Caco-2 (cell line): Measurements from ENCODE around the gene HSPB8. TPM values are rescaled to one million over a fixed set of nuclear protein-coding genes. Genes with fewer than 3 reads are reported as not detected.
A peak's percentile ranks its signal among the peaks of the same experiment; 100 is the strongest.

Experiments used
- BruUV-seq: library from RNA; stranded (reverse); fragments of 400-500 nt; replicated peaks from 2 replicates; lab custom pipeline; 2021; lab: Mats Ljungman, UMichigan
- CTCF ChIA-PET: fragments of 300-600 bp; sonication (Branson Sonifier 250); formaldehyde crosslinking; loops from one replicate; lab custom pipeline; 2022; ENCODE audit warnings: antibody characterized with exemption; lab: Charles Lee
- POLR2A ChIA-PET: fragments of 300-600 bp; sonication (Branson Sonifier 250); formaldehyde crosslinking; loops from one replicate; lab custom pipeline; 2022; ENCODE audit warnings: antibody characterized with exemption; lab: Charles Lee
- DNase-seq, 2 experiments: peaks; one replicate each; pipeline versions ENCODE4 v3.0.0 to v3.0.0-alpha.2; 2020 to 2022
- H3K27me3 ChIP-seq: replicated peaks from 2 replicates; pipeline ENCODE4 v1.6.0; 2011; ENCODE audit warnings: low read length; ENCODE audit not compliant: control insufficient read depth, insufficient read depth
- H3K36me3 ChIP-seq: 2 replicates; pipeline ENCODE4 v1.5.1; 2011; ENCODE audit warnings: low read length; ENCODE audit not compliant: control insufficient read depth, insufficient read depth
- H3K4me1 ChIP-seq: fragments of 250-450 bp; sonication (Bioruptor Pico); 2 replicates; pipeline ENCODE4 v1.5.1; 2020; ENCODE audit warnings: mild to moderate bottlenecking
- H3K4me3 ChIP-seq: 2 replicates; pipeline ENCODE4 v1.5.1; 2011; ENCODE audit warnings: low read depth, mild to moderate bottlenecking, control low read depth, low read length
- H3K9me3 ChIP-seq: fragments of 250-450 bp; sonication (Bioruptor Pico); 2 replicates; pipeline ENCODE4 v1.5.1; 2020; ENCODE audit warnings: mild to moderate bottlenecking, moderate library complexity
- H3K27ac Mint-ChIP-seq: one replicate; pipeline ENCODE4 v1.8.0; 2022; ENCODE audit warnings: mixed read lengths; ENCODE audit not compliant: unreplicated experiment
- H3K27me3 Mint-ChIP-seq: one replicate; pipeline ENCODE4 v1.8.0; 2022; ENCODE audit warnings: mixed read lengths; ENCODE audit not compliant: insufficient read depth, unreplicated experiment
- H3K36me3 Mint-ChIP-seq: one replicate; pipeline ENCODE4 v1.8.0; 2022; ENCODE audit warnings: mild to moderate bottlenecking, mixed read lengths; ENCODE audit not compliant: insufficient read depth, unreplicated experiment
- H3K4me1 Mint-ChIP-seq: one replicate; pipeline ENCODE4 v1.8.0; 2022; ENCODE audit warnings: low read depth, mixed read lengths; ENCODE audit not compliant: unreplicated experiment
- H3K4me3 Mint-ChIP-seq: one replicate; pipeline ENCODE4 v1.8.0; 2022; ENCODE audit warnings: mild to moderate bottlenecking, moderate library complexity, mixed read lengths; ENCODE audit not compliant: unreplicated experiment
- H3K9me3 Mint-ChIP-seq: one replicate; pipeline ENCODE4 v1.8.0; 2022; ENCODE audit warnings: mixed read lengths; ENCODE audit not compliant: unreplicated experiment
- CTCF ChIP-seq, 2 experiments: fragments of 200-600 bp in 1 of 2; IDR thresholded peaks; 1 replicate in 1 of 2; 2 replicates in 1 of 2; pipeline versions ENCODE4 v1.5.1 to v1.8.0; 2011 to 2022; ENCODE audit warnings: antibody characterized with exemption in 1 of 2, control low read depth in 1 of 2, inconsistent platforms in 1 of 2, low read depth in 1 of 2, low read length in 1 of 2, mild to moderate bottlenecking in 1 of 2, moderate library complexity in 1 of 2; ENCODE audit not compliant: insufficient read depth in 1 of 2, severe bottlenecking in 1 of 2, unreplicated experiment in 1 of 2
- intact Hi-C: fragments of 100-400 bp; cut with micrococcal nuclease; formaldehyde crosslinking; loops from one replicate; pipeline ENCODE4 v1.10.0; 2022; ENCODE audit not compliant: unreplicated experiment
- total RNA-seq: library from RNA; stranded (reverse); gene quantifications from 2 replicates; pipeline ENCODE4 v1.2.3, GENCODE V29; 2022

HSPB8 gene
- total RNA-seq, 1 experiment from 2014 or later = 17.1 TPM

GRCh38 chr12:119171691-119172425, 6.9 kb upstream of the HSPB8 start:
- intact Hi-C loops = loop anchor here (10.0 kb wide), 1 partner anchor 63 kb away; no protein-coding TSS in a partner anchor
- no peaks in the 10 kb centered on the region for H3K36me3 ChIP-seq
- no peak for TF ChIP-seq CTCF (IDR thresholded peaks at IDR 0.05; ENCODE audit: insufficient read depth in 1 of 2, low read depth in 1 of 2, low read length in 1 of 2, severe bottlenecking in 1 of 2, unreplicated experiment in 1 of 2)
- H3K9me3 ChIP-seq = no peaks in the 10 kb centered on the region
- no peak overlapping the region for H3K4me3 Mint-ChIP-seq
- no TSS peak for BruUV-seq
- no peaks in the 10 kb centered on the region for H3K9me3 Mint-ChIP-seq
- peaks cover 56% of the 10 kb centered on the region for H3K4me1 ChIP-seq
- no peaks in the 10 kb centered on the region for H3K27me3 Mint-ChIP-seq
- peaks cover 6% of the 10 kb centered on the region for H3K36me3 Mint-ChIP-seq
- H3K4me1 Mint-ChIP-seq = peaks cover 48% of the 10 kb centered on the region
- no peaks in the 10 kb centered on the region for H3K27me3 ChIP-seq
- CTCF ChIA-PET = no interaction called here
- H3K27ac Mint-ChIP-seq = peak overlapping the region; percentile 85
- POLR2A ChIA-PET = no interaction called here
- H3K4me3 ChIP-seq = no peak overlapping the region
- DNase-seq = peak; percentile 32 to 65

- Histone ChIP-seq H3K4me1 (peaks cover 54% of the 10 kb centered on the region), H3K9me3 (no peaks in the 10 kb centered on the region), H3K27me3 (no peaks in the 10 kb centered on the region), H3K36me3 (no peaks in the 10 kb centered on the region), H3K4me3 (no peak overlapping the region)
- peaks cover 42% of the 10 kb centered on the region for H3K4me1 Mint-ChIP-seq
- no peak overlapping the region for H3K27ac Mint-ChIP-seq
- no peak for DNase-seq
- TF ChIP-seq CTCF (IDR thresholded peaks at IDR 0.05; ENCODE audit: insufficient read depth in 1 of 2, low read depth in 1 of 2, low read length in 1 of 2, severe bottlenecking in 1 of 2, unreplicated experiment in 1 of 2) = no peak
- ChIA-PET CTCF (no interaction called here), POLR2A (no interaction called here)
- H3K4me3 Mint-ChIP-seq = no peak overlapping the region
- peaks cover 13% of the 10 kb centered on the region for H3K36me3 Mint-ChIP-seq
- intact Hi-C loops = loop anchor here (5.0 to 10.0 kb wide), 2 partner anchors 58 to 60 kb away; no protein-coding TSS in a partner anchor
- H3K27me3 Mint-ChIP-seq = no peaks in the 10 kb centered on the region
- no peaks in the 10 kb centered on the region for H3K9me3 Mint-ChIP-seq
- BruUV-seq = no TSS peak
These were observed 3.6 kb upstream of the HSPB8 start for GRCh38 chr12:119175081-119175480.

GRCh38 chr12:119176267-119177055, 2.3 kb upstream of the HSPB8 start:
- BruUV-seq = no TSS peak
- no peak overlapping the region for H3K4me3 ChIP-seq
- Mint-ChIP-seq H3K36me3 (peaks cover 8% of the 10 kb centered on the region), H3K27me3 (no peaks in the 10 kb centered on the region), H3K4me1 (peaks cover 41% of the 10 kb centered on the region), H3K4me3 (peak overlapping the region; percentile 46), H3K27ac (no peak overlapping the region), H3K9me3 (no peaks in the 10 kb centered on the region)
- no peaks in the 10 kb centered on the region for H3K36me3 ChIP-seq
- H3K4me1 ChIP-seq = peaks cover 54% of the 10 kb centered on the region
- H3K27me3 ChIP-seq = no peaks in the 10 kb centered on the region
- H3K9me3 ChIP-seq = no peaks in the 10 kb centered on the region
- CTCF ChIA-PET = no interaction called here
- POLR2A ChIA-PET = no interaction called here
- TF ChIP-seq CTCF (IDR thresholded peaks at IDR 0.05; ENCODE audit: insufficient read depth in 1 of 2, low read depth in 1 of 2, low read length in 1 of 2, severe bottlenecking in 1 of 2, unreplicated experiment in 1 of 2) = no peak
- peak; percentile 41 to 74 for DNase-seq
- intact Hi-C loops = loop anchor here (5.0 to 10.0 kb wide), 2 partner anchors 58 to 59 kb away; no protein-coding TSS in a partner anchor
